GM13977 (cell line): ENCODE data around the gene SLC44A5.
A peak's percentile ranks its signal among the peaks of the same experiment; 100 is the strongest.

Experiments
- DNase-seq: peaks from one replicate; pipeline ENCODE4 v3.0.0; 2012; ENCODE audit warnings: low spot score
- in situ Hi-C: fragments of 300-500 bp; cut with MboI; formaldehyde crosslinking; loops from one replicate; pipeline ENCODE4 v1.12.0; 2022; ENCODE audit warnings: low sequenced_read_pairs, low pct_unique_long_range_greater_than_20kb, mixed read lengths, inconsistent platforms; ENCODE audit not compliant: unreplicated experiment
- TF ChIP-seq, protein P1 (sequence below): IDR thresholded peaks from 2 replicates; pipeline ENCODE4 v1.5.1; 2012; ENCODE audit warnings: mild to moderate bottlenecking, control low read depth; ENCODE audit not compliant: insufficient read depth; ENCODE audit errors: extremely low read depth, missing control alignments

SLC44A5 gene

DNA sequence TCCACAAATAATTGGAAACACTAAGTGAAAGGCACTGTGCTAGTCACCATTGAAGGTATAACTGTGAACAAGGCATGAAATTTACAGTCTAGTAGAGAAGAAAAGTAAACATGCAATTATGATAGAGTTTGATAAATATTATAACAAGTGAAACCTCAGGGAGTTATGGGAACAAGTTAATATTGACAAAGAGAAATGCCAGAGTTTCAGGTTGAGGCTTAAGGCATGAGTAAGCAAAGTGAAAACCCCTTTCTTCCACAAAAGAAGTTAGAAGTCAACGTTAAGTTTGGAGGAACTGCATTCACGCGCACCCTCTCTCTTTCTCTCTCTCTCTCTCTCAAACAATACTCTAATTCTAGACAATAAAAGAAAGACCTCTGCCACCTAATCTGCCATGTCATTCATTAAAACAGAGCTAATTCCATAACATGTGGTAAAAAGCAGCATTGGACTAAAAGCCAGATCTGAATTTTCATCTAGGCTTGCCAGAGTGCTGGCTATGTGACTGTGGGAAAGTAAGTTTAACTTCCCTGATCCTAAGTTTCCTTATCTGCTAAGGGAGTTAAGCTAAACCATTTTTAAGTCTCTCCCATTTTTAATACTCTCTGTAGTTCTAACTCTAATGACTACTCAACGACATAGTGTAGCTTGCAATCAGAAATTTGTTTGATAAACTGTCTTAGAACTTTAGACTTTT, 22.0 kb downstream of the SLC44A5 start:
- DNase-seq, result no peak
- in situ Hi-C loops, result no loop called here
- TF ChIP-seq, protein P1, sequence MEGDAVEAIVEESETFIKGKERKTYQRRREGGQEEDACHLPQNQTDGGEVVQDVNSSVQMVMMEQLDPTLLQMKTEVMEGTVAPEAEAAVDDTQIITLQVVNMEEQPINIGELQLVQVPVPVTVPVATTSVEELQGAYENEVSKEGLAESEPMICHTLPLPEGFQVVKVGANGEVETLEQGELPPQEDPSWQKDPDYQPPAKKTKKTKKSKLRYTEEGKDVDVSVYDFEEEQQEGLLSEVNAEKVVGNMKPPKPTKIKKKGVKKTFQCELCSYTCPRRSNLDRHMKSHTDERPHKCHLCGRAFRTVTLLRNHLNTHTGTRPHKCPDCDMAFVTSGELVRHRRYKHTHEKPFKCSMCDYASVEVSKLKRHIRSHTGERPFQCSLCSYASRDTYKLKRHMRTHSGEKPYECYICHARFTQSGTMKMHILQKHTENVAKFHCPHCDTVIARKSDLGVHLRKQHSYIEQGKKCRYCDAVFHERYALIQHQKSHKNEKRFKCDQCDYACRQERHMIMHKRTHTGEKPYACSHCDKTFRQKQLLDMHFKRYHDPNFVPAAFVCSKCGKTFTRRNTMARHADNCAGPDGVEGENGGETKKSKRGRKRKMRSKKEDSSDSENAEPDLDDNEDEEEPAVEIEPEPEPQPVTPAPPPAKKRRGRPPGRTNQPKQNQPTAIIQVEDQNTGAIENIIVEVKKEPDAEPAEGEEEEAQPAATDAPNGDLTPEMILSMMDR, result no peak

DNA sequence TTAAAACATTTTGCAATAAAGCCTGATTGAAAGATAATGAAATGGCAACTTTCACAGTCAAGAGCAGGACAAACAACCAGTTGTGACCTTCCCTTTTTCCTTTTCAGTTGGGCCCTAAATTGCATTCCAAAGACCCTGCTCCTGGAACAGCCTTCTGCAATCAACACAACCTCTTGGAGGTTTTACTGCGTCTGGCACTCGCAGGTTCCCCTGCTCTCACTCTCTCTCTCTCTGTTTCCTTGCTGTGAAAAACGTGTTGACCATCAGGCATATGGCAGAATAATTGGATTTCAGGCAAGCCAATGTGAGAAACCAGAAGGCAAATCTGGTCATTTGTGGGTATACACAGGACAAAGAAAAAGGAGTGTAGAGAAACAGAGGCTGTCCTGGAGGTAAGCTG, 23.2 kb downstream of the SLC44A5 start:
- in situ Hi-C loops, result no loop called here
- TF ChIP-seq, protein P1, result no peak
- no peak for DNase-seq

DNA sequence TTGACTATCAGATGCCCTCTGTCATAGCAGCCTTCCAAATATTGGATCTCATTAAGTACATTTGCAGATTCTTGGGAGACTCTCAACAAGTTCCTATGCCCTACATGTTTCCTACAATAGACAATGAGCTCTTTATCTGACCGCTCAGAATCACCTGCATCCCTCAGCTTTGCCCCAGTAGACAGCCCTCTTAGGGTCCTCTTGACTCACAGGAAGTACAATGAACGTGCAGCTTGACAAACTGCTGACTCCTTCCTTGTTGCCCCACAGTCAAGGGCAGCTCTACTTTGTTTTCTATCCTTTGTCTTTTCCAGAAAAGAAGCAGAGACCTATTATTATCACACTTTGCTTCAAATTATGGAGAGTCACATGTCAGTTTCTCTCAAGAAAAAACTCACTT, 27.6 kb downstream of the SLC44A5 start:
- no peak for DNase-seq
- in situ Hi-C loops, result no loop called here
- TF ChIP-seq, protein P1, result no peak

DNA sequence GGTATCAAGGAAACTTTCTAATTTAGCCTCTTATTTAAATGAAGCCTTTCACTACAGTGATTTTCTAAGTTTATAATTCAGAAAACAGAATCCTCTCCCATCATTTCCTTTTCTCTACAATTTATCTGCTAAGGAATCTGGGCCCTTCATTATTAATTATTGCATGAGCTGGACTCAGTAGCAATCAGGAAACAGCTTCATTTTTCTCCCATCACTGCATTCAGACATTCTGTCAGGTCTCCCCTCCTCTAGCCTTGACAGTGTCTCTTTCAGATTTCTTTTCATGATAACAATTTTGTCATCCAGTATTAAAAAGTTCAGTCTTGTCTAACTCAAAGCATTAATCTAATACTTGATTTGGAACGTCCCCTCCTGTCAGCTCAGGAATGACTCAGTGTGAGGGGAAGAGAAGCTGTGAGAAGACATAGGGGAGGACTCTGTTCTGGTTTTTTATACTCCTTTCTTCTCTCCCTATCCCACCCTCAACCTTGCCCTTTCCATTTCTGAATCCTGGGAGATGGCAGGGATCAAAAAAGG, 28.1 kb downstream of the SLC44A5 start:
- TF ChIP-seq, protein P1, result peak; percentile 3
- no peak for DNase-seq
- in situ Hi-C loops, result no loop called here

DNA sequence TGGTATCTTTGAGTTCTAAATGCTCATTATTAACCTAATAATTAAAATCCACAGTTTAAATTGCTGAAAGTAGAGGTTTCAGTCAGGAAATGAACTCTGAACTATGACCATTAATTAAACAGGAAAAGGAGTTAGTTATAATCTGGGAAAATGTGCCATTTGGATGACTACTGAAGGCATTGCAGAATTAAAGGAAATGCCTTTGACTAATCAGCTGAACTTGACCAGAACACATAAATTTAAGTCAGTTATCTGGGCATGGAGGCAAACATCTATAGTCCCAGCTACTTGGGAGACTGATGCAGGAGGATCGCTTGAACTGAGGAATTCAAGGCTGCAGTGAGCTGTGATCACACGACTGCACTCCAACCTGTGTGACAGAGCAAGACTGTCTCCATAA, 31.9 kb downstream of the SLC44A5 start:
- TF ChIP-seq, protein P1, result no peak
- in situ Hi-C loops, result no loop called here

DNA sequence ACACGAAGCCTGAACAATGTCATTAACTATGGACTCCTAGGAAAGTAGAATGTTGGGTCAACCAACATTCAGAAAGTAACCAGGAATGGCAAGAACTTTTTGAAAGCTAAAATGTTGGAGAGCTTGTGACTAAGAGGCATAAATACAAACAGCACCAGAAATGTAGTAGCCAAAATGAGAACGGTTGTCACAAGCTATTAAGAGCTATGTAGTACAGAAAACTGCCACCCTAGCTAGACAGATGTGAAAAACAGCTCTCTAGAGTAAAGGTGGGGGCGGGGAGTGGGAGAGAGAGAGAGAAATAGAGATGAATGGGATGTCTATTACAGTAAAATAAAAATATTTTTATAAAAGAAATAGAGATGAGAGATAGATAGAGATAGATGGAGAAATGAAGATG, 35.1 kb downstream of the SLC44A5 start:
- TF ChIP-seq, protein P1, result no peak
- in situ Hi-C loops, result no loop called here
- no peak for DNase-seq

More for the DNA sequence above, 31.9 kb downstream of the SLC44A5 start:
- no peak for DNase-seq
